Caco-2 (cell line): ENCODE data around the gene PFDN2. TPM values are rescaled to one million over a fixed set of nuclear protein-coding genes. Genes with fewer than 3 reads are reported as not detected.

Experiments used
- BruUV-seq: library from RNA; stranded (reverse); fragments of 400-500 nt; replicated peaks from 2 replicates; lab custom pipeline; 2021; lab: Mats Ljungman, UMichigan
- CTCF ChIA-PET: fragments of 300-600 bp; sonication (Branson Sonifier 250); formaldehyde crosslinking; loops from one replicate; lab custom pipeline; 2022; ENCODE audit warnings: antibody characterized with exemption; lab: Charles Lee
- POLR2A ChIA-PET: fragments of 300-600 bp; sonication (Branson Sonifier 250); formaldehyde crosslinking; loops from one replicate; lab custom pipeline; 2022; ENCODE audit warnings: antibody characterized with exemption; lab: Charles Lee
- DNase-seq, 2 experiments: peaks; one replicate each; pipeline versions ENCODE4 v3.0.0 to v3.0.0-alpha.2; 2020 to 2022
- H3K27me3 ChIP-seq: replicated peaks from 2 replicates; pipeline ENCODE4 v1.6.0; 2011; ENCODE audit warnings: low read length; ENCODE audit not compliant: control insufficient read depth, insufficient read depth
- H3K36me3 ChIP-seq: 2 replicates; pipeline ENCODE4 v1.5.1; 2011; ENCODE audit warnings: low read length; ENCODE audit not compliant: control insufficient read depth, insufficient read depth
- H3K4me1 ChIP-seq: fragments of 250-450 bp; sonication (Bioruptor Pico); 2 replicates; pipeline ENCODE4 v1.5.1; 2020; ENCODE audit warnings: mild to moderate bottlenecking
- H3K4me3 ChIP-seq: 2 replicates; pipeline ENCODE4 v1.5.1; 2011; ENCODE audit warnings: low read depth, mild to moderate bottlenecking, control low read depth, low read length
- H3K9me3 ChIP-seq: fragments of 250-450 bp; sonication (Bioruptor Pico); 2 replicates; pipeline ENCODE4 v1.5.1; 2020; ENCODE audit warnings: mild to moderate bottlenecking, moderate library complexity
- H3K27ac Mint-ChIP-seq: one replicate; pipeline ENCODE4 v1.8.0; 2022; ENCODE audit warnings: mixed read lengths; ENCODE audit not compliant: unreplicated experiment
- H3K27me3 Mint-ChIP-seq: one replicate; pipeline ENCODE4 v1.8.0; 2022; ENCODE audit warnings: mixed read lengths; ENCODE audit not compliant: insufficient read depth, unreplicated experiment
- H3K36me3 Mint-ChIP-seq: one replicate; pipeline ENCODE4 v1.8.0; 2022; ENCODE audit warnings: mild to moderate bottlenecking, mixed read lengths; ENCODE audit not compliant: insufficient read depth, unreplicated experiment
- H3K4me1 Mint-ChIP-seq: one replicate; pipeline ENCODE4 v1.8.0; 2022; ENCODE audit warnings: low read depth, mixed read lengths; ENCODE audit not compliant: unreplicated experiment
- H3K4me3 Mint-ChIP-seq: one replicate; pipeline ENCODE4 v1.8.0; 2022; ENCODE audit warnings: mild to moderate bottlenecking, moderate library complexity, mixed read lengths; ENCODE audit not compliant: unreplicated experiment
- H3K9me3 Mint-ChIP-seq: one replicate; pipeline ENCODE4 v1.8.0; 2022; ENCODE audit warnings: mixed read lengths; ENCODE audit not compliant: unreplicated experiment
- CTCF ChIP-seq, 2 experiments: fragments of 200-600 bp in 1 of 2; IDR thresholded peaks; 1 replicate in 1 of 2; 2 replicates in 1 of 2; pipeline versions ENCODE4 v1.5.1 to v1.8.0; 2011 to 2022; ENCODE audit warnings: antibody characterized with exemption in 1 of 2, control low read depth in 1 of 2, inconsistent platforms in 1 of 2, low read depth in 1 of 2, low read length in 1 of 2, mild to moderate bottlenecking in 1 of 2, moderate library complexity in 1 of 2; ENCODE audit not compliant: insufficient read depth in 1 of 2, severe bottlenecking in 1 of 2, unreplicated experiment in 1 of 2
- intact Hi-C: fragments of 100-400 bp; cut with micrococcal nuclease; formaldehyde crosslinking; loops from one replicate; pipeline ENCODE4 v1.10.0; 2022; ENCODE audit not compliant: unreplicated experiment
- total RNA-seq: library from RNA; stranded (reverse); gene quantifications from 2 replicates; pipeline ENCODE4 v1.2.3, GENCODE V29; 2022

Gene PFDN2
- total RNA-seq, 1 experiment from 2014 or later: 88.0 TPM

- H3K4me3 ChIP-seq: no peak overlapping the region
- Mint-ChIP-seq H3K36me3 (peaks cover 37% of the 10 kb centered on the region), H3K4me3 (peak overlapping the region; percentile 82), H3K27ac (peak overlapping the region; percentile 15), H3K9me3 (no peaks in the 10 kb centered on the region), H3K4me1 (peaks cover 1% of the 10 kb centered on the region), H3K27me3 (no peaks in the 10 kb centered on the region)
- no peak for DNase-seq
- TF ChIP-seq CTCF (IDR thresholded peaks at IDR 0.05; ENCODE audit: insufficient read depth in 1 of 2, low read depth in 1 of 2, low read length in 1 of 2, severe bottlenecking in 1 of 2, unreplicated experiment in 1 of 2): no peak
- peaks cover 3% of the 10 kb centered on the region for H3K36me3 ChIP-seq
- H3K27me3 ChIP-seq: no peaks in the 10 kb centered on the region
- intact Hi-C loops: no loop called here
- no TSS peak for BruUV-seq
- POLR2A ChIA-PET: interaction anchor here (0.6 kb wide), 1 partner anchor 185 kb away, joined by 4 read pairs; no protein-coding TSS in a partner anchor
- no peaks in the 10 kb centered on the region for H3K9me3 ChIP-seq
- peaks cover 10% of the 10 kb centered on the region; the same call in 1 of the 2 replicates for H3K4me1 ChIP-seq
- CTCF ChIA-PET: interaction anchor here (0.8 kb wide), 1 partner anchor 15 kb away, joined by 4 read pairs; no protein-coding TSS in a partner anchor
Measured at GRCh38 chr1:161160671-161161145, 42.9 kb upstream of the PFDN2 start.

- Mint-ChIP-seq H3K27ac (peak overlapping the region; percentile 81), H3K36me3 (peaks cover 43% of the 10 kb centered on the region), H3K4me3 (peak overlapping the region; percentile 82), H3K4me1 (peaks cover 9% of the 10 kb centered on the region), H3K9me3 (no peaks in the 10 kb centered on the region), H3K27me3 (no peaks in the 10 kb centered on the region)
- DNase-seq: no peak
- TF ChIP-seq CTCF (IDR thresholded peaks at IDR 0.05; ENCODE audit: insufficient read depth in 1 of 2, low read depth in 1 of 2, low read length in 1 of 2, severe bottlenecking in 1 of 2, unreplicated experiment in 1 of 2): no peak
- intact Hi-C loops: no loop called here
- Histone ChIP-seq H3K4me3 (peak overlapping the region; percentile 83), H3K27me3 (no peaks in the 10 kb centered on the region), H3K36me3 (peaks cover 3% of the 10 kb centered on the region), H3K4me1 (peaks cover 10% of the 10 kb centered on the region; the same call in 1 of the 2 replicates), H3K9me3 (no peaks in the 10 kb centered on the region)
- BruUV-seq: no TSS peak
- CTCF ChIA-PET: no interaction called here
- POLR2A ChIA-PET: interaction anchor here (0.6 kb wide), 1 partner anchor 17 kb away, joined by 14 read pairs; no protein-coding TSS in a partner anchor
Measured at GRCh38 chr1:161159913-161160243, 42.0 kb upstream of the PFDN2 start.

- Histone ChIP-seq H3K9me3 (no peaks in the 10 kb centered on the region), H3K4me1 (peaks cover 10% of the 10 kb centered on the region; the same call in 1 of the 2 replicates), H3K4me3 (peak within 1 kb of the TSS; percentile 83), H3K27me3 (no peaks in the 10 kb centered on the region), H3K36me3 (peaks cover 3% of the 10 kb centered on the region)
- Mint-ChIP-seq H3K4me1 (peaks cover 12% of the 10 kb centered on the region), H3K36me3 (peaks cover 46% of the 10 kb centered on the region), H3K4me3 (peak within 1 kb of the TSS; percentile 82), H3K9me3 (no peaks in the 10 kb centered on the region), H3K27ac (peak within 1 kb of the TSS; percentile 81), H3K27me3 (no peaks in the 10 kb centered on the region)
- intact Hi-C loops: no loop called here
- CTCF ChIA-PET: no interaction called here
- TF ChIP-seq CTCF (IDR thresholded peaks at IDR 0.05; ENCODE audit: insufficient read depth in 1 of 2, low read depth in 1 of 2, low read length in 1 of 2, severe bottlenecking in 1 of 2, unreplicated experiment in 1 of 2): peak in 1 of 2 experiments; percentile 27
- POLR2A ChIA-PET: interaction anchor here (0.6 kb wide), 1 partner anchor 18 kb away, joined by 14 read pairs; no protein-coding TSS in a partner anchor
- BruUV-seq: TSS peak; percentile 2
- peak; percentile 91 to 94 for DNase-seq
Measured at GRCh38 chr1:161159087-161159912, 41.5 kb upstream of the PFDN2 start, which contains the start of gene USP21. Gene USP21, plus strand, starts transcription at chr1:161159500. Its CDS starts 1,141 bp downstream, at chr1:161160641.
